Mesenchymal stem cell (in vitro differentiated cells and primary cell): ENCODE measurements around the gene METTL9.

Source experiments
- DNase-seq: peaks from one replicate; pipeline ENCODE4 v3.0.0-alpha.2; 2013
- H2AFZ ChIP-seq: one replicate; pipeline ENCODE4 v1.6.1; 2013; ENCODE audit warnings: low read depth, mild to moderate bottlenecking, control low read depth, inconsistent platforms, low read length, moderate library complexity
- H2AK5ac ChIP-seq: 2 replicates; pipeline ENCODE4 v1.6.1; 2013; ENCODE audit warnings: low read length, moderate library complexity, mild to moderate bottlenecking, inconsistent platforms; ENCODE audit not compliant: severe bottlenecking
- H2BK120ac ChIP-seq: one replicate; pipeline ENCODE4 v1.6.1; 2013; ENCODE audit warnings: low read depth, mild to moderate bottlenecking, inconsistent platforms, low read length, moderate library complexity
- H2BK12ac ChIP-seq, 2 experiments: one replicate each; pipeline ENCODE4 v1.6.1; 2013; ENCODE audit warnings: inconsistent platforms in 2 of 2, low read length in 2 of 2, mild to moderate bottlenecking in 2 of 2, moderate library complexity in 2 of 2, control low read depth in 1 of 2
- H2BK15ac ChIP-seq: one replicate; pipeline ENCODE4 v1.6.1; 2013; ENCODE audit warnings: mild to moderate bottlenecking, low read depth, inconsistent platforms; ENCODE audit not compliant: poor library complexity, severe bottlenecking
- H2BK5ac ChIP-seq: 2 replicates; pipeline ENCODE4 v1.6.1; 2013; ENCODE audit warnings: low read depth, mild to moderate bottlenecking, low read length, control low read depth, inconsistent platforms; ENCODE audit not compliant: poor library complexity, severe bottlenecking
- H3K14ac ChIP-seq, 2 experiments: one replicate each; pipeline ENCODE4 v1.6.1; 2013; ENCODE audit warnings: inconsistent platforms in 2 of 2, low read length in 2 of 2, control low read depth in 1 of 2, mild to moderate bottlenecking in 1 of 2, moderate library complexity in 1 of 2
- H3K18ac ChIP-seq, 2 experiments: one replicate each; pipeline ENCODE4 v1.6.1; 2013; ENCODE audit warnings: inconsistent platforms in 2 of 2, low read length in 2 of 2, control low read depth in 1 of 2, low read depth in 1 of 2, mild to moderate bottlenecking in 1 of 2
- H3K23ac ChIP-seq, 2 experiments: one replicate each; pipeline ENCODE4 v1.6.1; 2013; ENCODE audit warnings: inconsistent platforms in 2 of 2, low read length in 2 of 2, mild to moderate bottlenecking in 2 of 2, moderate library complexity in 2 of 2, control low read depth in 1 of 2
- H3K27ac ChIP-seq: 2 replicates; pipeline ENCODE4 v1.5.1; 2013; ENCODE audit warnings: mild to moderate bottlenecking, moderate library complexity, low read length, control low read depth, inconsistent platforms; ENCODE audit not compliant: poor library complexity, severe bottlenecking
- H3K27me3 ChIP-seq, 2 experiments: 2 replicates each; pipeline versions ENCODE4 v1.6.1 to v1.7.0; 2013; ENCODE audit warnings: low read length in 2 of 2, mild to moderate bottlenecking in 2 of 2, moderate library complexity in 2 of 2, control low read depth in 1 of 2, inconsistent platforms in 1 of 2; ENCODE audit not compliant: control insufficient read depth in 1 of 2, insufficient read depth in 1 of 2
- H3K36me3 ChIP-seq, 2 experiments: 2 replicates each; pipeline versions ENCODE4 v1.6.1 to v1.7.0; 2013; ENCODE audit warnings: low read length in 2 of 2, control low read depth in 1 of 2, inconsistent platforms in 1 of 2, low read depth in 1 of 2, mild to moderate bottlenecking in 1 of 2; ENCODE audit not compliant: insufficient read depth in 2 of 2, control insufficient read depth in 1 of 2
- H3K4ac ChIP-seq, 2 experiments: one replicate each; pipeline ENCODE4 v1.6.1; 2013; ENCODE audit warnings: inconsistent platforms in 2 of 2, low read length in 2 of 2, mild to moderate bottlenecking in 2 of 2, moderate library complexity in 2 of 2, control low read depth in 1 of 2, low read depth in 1 of 2
- H3K4me1 ChIP-seq: 2 replicates; pipeline ENCODE4 v1.6.1; 2013; ENCODE audit warnings: low read depth, low read length, control low read depth; ENCODE audit not compliant: control insufficient read depth, insufficient read depth
- H3K4me2 ChIP-seq: 2 replicates; pipeline ENCODE4 v1.6.1; 2013; ENCODE audit warnings: low read length, mild to moderate bottlenecking, inconsistent platforms; ENCODE audit not compliant: poor library complexity, severe bottlenecking
- H3K4me3 ChIP-seq, 2 experiments: 2 replicates each; pipeline versions ENCODE4 v1.5.1 to v1.7.0; 2013; ENCODE audit warnings: low read length in 2 of 2, mild to moderate bottlenecking in 2 of 2, control low read depth in 1 of 2, low read depth in 1 of 2; ENCODE audit not compliant: insufficient read depth in 1 of 2
- H3K79me1 ChIP-seq: replicated peaks from 2 replicates; pipeline ENCODE4 v1.6.1; 2013; ENCODE audit warnings: mild to moderate bottlenecking, control low read depth, low read length, inconsistent platforms; ENCODE audit not compliant: poor library complexity, severe bottlenecking
- H3K9ac ChIP-seq: 2 replicates; pipeline ENCODE4 v1.7.0; 2013; ENCODE audit warnings: mild to moderate bottlenecking, low read length, moderate library complexity
- H3K9me3 ChIP-seq: 2 replicates; pipeline ENCODE4 v1.7.0; 2013; ENCODE audit warnings: mild to moderate bottlenecking, low read length; ENCODE audit not compliant: control insufficient read depth
- H4K8ac ChIP-seq: one replicate; pipeline ENCODE4 v1.6.1; 2013; ENCODE audit warnings: inconsistent platforms, mild to moderate bottlenecking, low read length, moderate library complexity
- H4K91ac ChIP-seq: one replicate; pipeline ENCODE4 v1.6.1; 2013; ENCODE audit warnings: mild to moderate bottlenecking, low read length, inconsistent platforms
- WGBS: methylation state at CpG from one replicate; pipeline ENCODE4 v1.1.7; 2013; ENCODE audit warnings: mixed read lengths; 5-methylcytosine and 5-hydroxymethylcytosine counted together

Gene METTL9

GRCh38 chr16:21617607-21618006 lies 18.2 kb downstream of the METTL9 start:
- peaks cover 25% of the 10 kb centered on the region for H3K79me1 ChIP-seq
- H3K9ac ChIP-seq, result no peak overlapping the region
- no peak overlapping the region for H4K91ac ChIP-seq
- peak; percentile 37 for DNase-seq
- H3K36me3 ChIP-seq, result peaks cover 0 to 56% of the 10 kb centered on the region in 2 experiments
- H3K14ac ChIP-seq, result no peak overlapping the region
- no peak overlapping the region for H2BK120ac ChIP-seq
- H3K27ac ChIP-seq, result no peak overlapping the region
- H2BK5ac ChIP-seq, result no peak overlapping the region
- no peak overlapping the region for H3K23ac ChIP-seq
- no peak overlapping the region for H2BK12ac ChIP-seq
- no peak overlapping the region for H4K8ac ChIP-seq
- no peak overlapping the region for H2BK15ac ChIP-seq
- WGBS, result 98% methylated on average over 3 of the region's 3 CpGs
- H3K27me3 ChIP-seq, result no peaks in the 10 kb centered on the region
- no peak overlapping the region for H2AFZ ChIP-seq
- H2AK5ac ChIP-seq, result no peak overlapping the region
- no peak overlapping the region for H3K4me2 ChIP-seq
- peaks cover 1% of the 10 kb centered on the region for H3K4me1 ChIP-seq
- no peak overlapping the region for H3K18ac ChIP-seq
- H3K4ac ChIP-seq, result no peak overlapping the region
- no peaks in the 10 kb centered on the region for H3K9me3 ChIP-seq
- no peak overlapping the region for H3K4me3 ChIP-seq

- Histone ChIP-seq H3K4me1 (peaks cover 1% of the 10 kb centered on the region), H3K4me2 (no peak overlapping the region), H2BK120ac (no peak overlapping the region), H3K79me1 (peaks cover 25% of the 10 kb centered on the region), H3K4me3 (no peak overlapping the region), H3K9me3 (no peaks in the 10 kb centered on the region), H2BK5ac (no peak overlapping the region), H3K18ac (no peak overlapping the region), H2AK5ac (no peak overlapping the region), H3K4ac (no peak overlapping the region), H4K91ac (no peak overlapping the region), H2AFZ (no peak overlapping the region), H3K14ac (no peak overlapping the region), H4K8ac (no peak overlapping the region), H2BK15ac (no peak overlapping the region), H3K9ac (no peak overlapping the region), H3K36me3 (peaks cover 0 to 63% of the 10 kb centered on the region in 2 experiments), H3K27me3 (no peaks in the 10 kb centered on the region), H3K23ac (no peak overlapping the region), H2BK12ac (no peak overlapping the region), H3K27ac (no peak overlapping the region)
- no peak for DNase-seq
- no CpG with 5 or more reads among the region's 5 CpGs for WGBS
These were observed 18.9 kb downstream of the METTL9 start for GRCh38 chr16:21618281-21618680.

- DNase-seq, result no peak
- Histone ChIP-seq H2BK5ac (no peak overlapping the region), H3K4me1 (peaks cover 4% of the 10 kb centered on the region), H2BK15ac (no peak overlapping the region), H2AK5ac (no peak overlapping the region), H3K18ac (no peak overlapping the region), H3K9me3 (no peaks in the 10 kb centered on the region), H3K4ac (no peak overlapping the region), H3K9ac (peak overlapping the region; percentile 16), H4K91ac (no peak overlapping the region), H3K27me3 (no peaks in the 10 kb centered on the region), H3K4me3 (no peak overlapping the region), H2AFZ (no peak overlapping the region), H3K4me2 (no peak overlapping the region), H3K14ac (no peak overlapping the region), H3K79me1 (peaks cover 23% of the 10 kb centered on the region), H2BK120ac (no peak overlapping the region), H3K27ac (no peak overlapping the region), H3K36me3 (peaks cover 0 to 63% of the 10 kb centered on the region in 2 experiments), H3K23ac (no peak overlapping the region), H2BK12ac (no peak overlapping the region), H4K8ac (no peak overlapping the region)
- WGBS, result 80% methylated on average over 4 of the region's 4 CpGs
These were observed 20.5 kb downstream of the METTL9 start for GRCh38 chr16:21619765-21620425.

GRCh38 chr16:21620592-21620991 lies 21.2 kb downstream of the METTL9 start:
- Histone ChIP-seq H3K4me3 (no peak overlapping the region), H3K9me3 (no peaks in the 10 kb centered on the region), H2BK5ac (no peak overlapping the region), H3K4ac (no peak overlapping the region), H2BK15ac (no peak overlapping the region), H3K14ac (no peak overlapping the region), H3K27me3 (no peaks in the 10 kb centered on the region), H3K36me3 (peaks cover 0 to 64% of the 10 kb centered on the region in 2 experiments), H3K9ac (no peak overlapping the region), H2AFZ (no peak overlapping the region), H4K8ac (no peak overlapping the region), H4K91ac (no peak overlapping the region), H2AK5ac (no peak overlapping the region), H3K79me1 (peaks cover 20% of the 10 kb centered on the region), H3K18ac (no peak overlapping the region), H3K27ac (no peak overlapping the region), H3K4me1 (peaks cover 4% of the 10 kb centered on the region), H3K23ac (no peak overlapping the region), H2BK120ac (no peak overlapping the region), H2BK12ac (no peak overlapping the region), H3K4me2 (no peak overlapping the region)
- DNase-seq, result no peak
